Activated T-cell treated with anti-CD3 and anti-CD28 coated beads, Interleukin-2, amount 50 U/mL, for 48 hours (primary cell): ENCODE measurements around the gene TMX3.
A peak's percentile ranks its signal among the peaks of the same experiment; 100 is the strongest.

Source experiments
- DNase-seq, 2 experiments: peaks; one replicate each; pipeline ENCODE4 v3.0.0-alpha.2; 2020

The TMX3 gene, protein sequence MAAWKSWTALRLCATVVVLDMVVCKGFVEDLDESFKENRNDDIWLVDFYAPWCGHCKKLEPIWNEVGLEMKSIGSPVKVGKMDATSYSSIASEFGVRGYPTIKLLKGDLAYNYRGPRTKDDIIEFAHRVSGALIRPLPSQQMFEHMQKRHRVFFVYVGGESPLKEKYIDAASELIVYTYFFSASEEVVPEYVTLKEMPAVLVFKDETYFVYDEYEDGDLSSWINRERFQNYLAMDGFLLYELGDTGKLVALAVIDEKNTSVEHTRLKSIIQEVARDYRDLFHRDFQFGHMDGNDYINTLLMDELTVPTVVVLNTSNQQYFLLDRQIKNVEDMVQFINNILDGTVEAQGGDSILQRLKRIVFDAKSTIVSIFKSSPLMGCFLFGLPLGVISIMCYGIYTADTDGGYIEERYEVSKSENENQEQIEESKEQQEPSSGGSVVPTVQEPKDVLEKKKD

GRCh38 chr18:68714712-68715496, at the start of gene TMX3:
Gene TMX3, minus strand, starts transcription at chr18:68715108. Its CDS starts 127 bp downstream, at chr18:68714981.
- DNase-seq: peak; percentile 91 to 94

- DNase-seq: no peak
These were observed 49.1 kb upstream of the TMX3 start for GRCh38 chr18:68764016-68764415.

GRCh38 chr18:68763083-68763482, 48.2 kb upstream of the TMX3 start:
- DNase-seq: no peak

- DNase-seq: no peak
These were observed 44.4 kb upstream of the TMX3 start for GRCh38 chr18:68759308-68759707.

DNA sequence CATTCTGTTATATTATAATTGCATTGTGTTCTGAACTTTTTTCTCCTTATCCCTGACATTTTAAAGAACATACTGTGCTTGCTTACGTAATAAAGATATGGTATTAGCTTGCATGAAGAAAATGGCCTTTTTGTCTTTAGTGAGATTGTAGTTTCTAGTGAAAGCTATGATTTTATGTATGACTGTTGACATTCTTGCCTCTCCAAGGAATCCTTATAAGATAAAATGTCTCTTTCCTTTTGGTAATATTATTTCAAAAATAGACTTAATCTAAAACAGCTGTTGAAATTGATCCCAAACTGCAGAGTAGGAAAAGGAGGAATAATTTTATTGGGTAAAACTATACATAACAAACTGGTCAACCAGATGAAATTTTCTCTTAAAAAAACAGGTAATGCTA, 42.2 kb upstream of the TMX3 start:
- DNase-seq: no peak

- no peak for DNase-seq
These were observed 27.3 kb upstream of the TMX3 start for GRCh38 chr18:68742206-68742605.

GRCh38 chr18:68740966-68741365, 26.1 kb upstream of the TMX3 start:
- no peak for DNase-seq

DNA sequence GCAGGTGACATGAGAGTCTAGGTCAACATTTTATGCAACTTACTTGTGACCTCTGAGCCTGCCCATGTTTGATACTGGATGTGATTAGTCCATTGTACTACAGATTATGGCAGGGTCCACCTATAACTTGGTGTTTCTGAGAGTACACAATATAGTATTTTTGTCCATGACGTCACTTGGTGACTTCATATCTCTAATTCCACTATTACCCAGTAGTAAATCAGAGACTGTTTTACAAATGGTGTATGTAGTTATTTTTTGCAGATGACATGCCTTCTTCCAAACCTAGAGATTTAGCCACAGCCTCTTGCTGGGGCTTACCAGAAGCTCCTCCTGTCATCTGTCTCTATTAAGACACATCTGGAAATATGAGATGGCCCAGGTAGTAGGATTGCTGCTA, 24.6 kb upstream of the TMX3 start:
- no peak for DNase-seq

DNA sequence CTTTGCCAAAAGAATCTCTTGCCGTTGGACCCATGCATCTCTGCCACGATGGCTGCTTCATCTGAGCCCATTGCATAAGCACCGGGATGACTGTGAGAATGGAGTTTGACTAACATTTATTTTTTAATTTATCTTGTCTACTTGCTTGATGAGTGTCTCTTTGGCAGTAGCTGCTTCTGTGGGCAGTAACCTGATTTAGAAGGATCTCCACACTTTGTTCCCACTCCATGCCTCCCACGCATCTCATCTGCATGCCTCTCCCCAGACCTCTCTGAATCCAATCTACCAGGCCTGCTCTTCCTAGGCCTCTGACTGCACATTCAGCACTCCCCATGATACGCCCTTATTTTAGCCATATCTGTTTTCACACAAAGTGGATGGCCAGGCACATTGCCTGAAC, 23.7 kb upstream of the TMX3 start:
- DNase-seq: no peak

DNA sequence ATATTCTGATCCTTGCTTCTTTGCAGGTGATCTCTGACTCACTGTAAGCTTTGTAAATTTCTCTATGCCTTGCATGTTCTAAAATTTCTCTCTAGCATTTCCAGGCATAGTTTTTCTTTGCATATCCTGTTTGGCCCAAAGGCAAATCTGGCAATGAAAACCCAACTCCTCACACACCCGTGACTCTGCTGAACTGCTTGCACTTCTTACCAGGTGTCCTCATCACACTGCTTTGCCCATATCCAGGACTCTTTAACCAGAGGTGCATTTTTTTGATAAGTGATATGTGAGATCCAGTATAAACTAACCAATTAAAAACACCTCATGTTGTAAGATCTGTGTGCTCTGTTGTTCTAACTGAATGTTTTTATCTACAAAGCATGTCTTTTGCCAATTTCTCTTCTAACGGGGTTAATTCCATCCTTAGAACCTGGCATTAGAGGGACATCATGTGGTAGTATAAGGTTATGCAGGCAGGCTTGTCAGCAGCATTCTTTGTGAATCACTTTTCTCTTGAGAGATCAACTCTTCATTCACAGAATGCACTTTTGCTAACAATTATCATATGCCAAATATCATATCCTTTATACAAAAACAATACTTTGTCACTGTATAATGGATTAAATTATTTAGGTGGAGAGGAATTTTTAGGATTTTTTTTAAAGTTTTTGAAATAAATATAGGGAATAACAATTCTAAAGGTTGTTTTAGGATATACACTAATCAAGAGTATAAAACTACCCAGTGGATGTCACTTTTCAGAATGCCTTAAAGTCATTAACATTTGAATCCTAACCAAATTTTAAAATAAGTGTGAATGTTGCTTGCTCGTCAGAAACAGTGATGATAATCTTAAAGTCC, 20.8 kb upstream of the TMX3 start:
- no peak for DNase-seq

DNA sequence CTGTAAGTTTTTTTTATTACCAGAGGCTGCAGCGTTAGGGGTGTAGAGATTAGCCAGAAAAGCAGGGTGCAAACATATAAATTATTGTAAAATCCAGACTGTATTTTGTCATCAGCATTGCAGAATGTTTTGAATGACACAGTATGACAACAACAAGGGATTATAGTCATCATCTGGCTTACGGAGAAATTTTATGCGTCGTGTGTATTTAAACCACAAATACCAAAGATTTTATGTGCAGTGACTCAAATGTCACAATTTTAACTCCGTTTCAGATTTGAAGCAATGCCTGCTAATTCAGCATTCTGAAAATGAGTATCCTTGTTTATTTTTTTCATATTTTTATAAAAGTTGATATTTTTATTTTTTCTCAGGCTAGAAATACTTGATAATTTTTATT, 19.4 kb upstream of the TMX3 start:
- no peak for DNase-seq

DNA sequence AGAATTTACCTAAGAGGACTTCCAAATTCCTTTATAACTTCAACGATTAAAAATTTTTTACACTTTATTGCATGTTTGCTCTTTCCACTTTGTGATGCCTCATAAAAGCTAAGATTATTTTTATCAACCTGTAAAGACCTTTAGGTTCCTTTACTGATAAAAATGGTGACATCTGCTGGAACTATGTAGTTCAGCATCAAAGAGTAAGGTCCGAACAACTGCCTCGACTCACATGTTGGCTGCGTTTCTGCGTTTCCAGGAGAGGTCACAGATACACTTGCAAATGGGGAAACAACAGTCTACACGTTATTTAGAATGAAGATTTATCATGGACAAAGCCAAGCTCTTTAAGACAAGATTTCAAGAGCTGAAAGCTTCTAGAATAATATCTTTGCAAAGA, 18.8 kb upstream of the TMX3 start:
- no peak for DNase-seq

GRCh38 chr18:68728081-68728700, 13.3 kb upstream of the TMX3 start:
- no peak for DNase-seq

GRCh38 chr18:68727506-68727905, 12.6 kb upstream of the TMX3 start:
- no peak for DNase-seq

GRCh38 chr18:68725346-68725745, 10.4 kb upstream of the TMX3 start:
- no peak for DNase-seq

DNA sequence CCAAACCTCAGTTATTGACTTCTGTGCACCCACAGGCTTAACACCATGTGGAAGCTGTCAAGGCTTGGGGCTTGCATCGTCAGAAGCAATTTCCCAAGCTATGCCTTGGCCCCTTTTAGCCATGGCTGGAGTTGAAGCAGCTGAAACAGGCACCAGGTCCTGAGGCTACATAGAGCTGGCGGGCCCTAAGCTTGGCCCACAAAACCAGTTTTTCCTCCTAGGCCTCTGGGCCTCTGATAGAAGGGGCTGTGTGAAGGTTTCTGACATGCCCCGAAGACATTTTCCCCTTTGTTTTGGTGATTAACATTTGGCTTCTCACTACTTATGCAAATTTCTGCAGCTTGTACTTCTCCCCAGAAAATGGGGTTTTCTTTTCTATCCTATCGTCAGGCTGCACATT, 9.1 kb upstream of the TMX3 start:
- no peak for DNase-seq

- DNase-seq: no peak
These were observed 8.6 kb upstream of the TMX3 start for GRCh38 chr18:68723539-68723938.

- DNase-seq: no peak
These were observed 7.9 kb upstream of the TMX3 start for GRCh38 chr18:68722821-68723220.

GRCh38 chr18:68721681-68722583, 7.0 kb upstream of the TMX3 start:
- no peak for DNase-seq

- DNase-seq: no peak
These were observed 569 bp downstream of the TMX3 start for GRCh38 chr18:68714366-68714711.

DNA sequence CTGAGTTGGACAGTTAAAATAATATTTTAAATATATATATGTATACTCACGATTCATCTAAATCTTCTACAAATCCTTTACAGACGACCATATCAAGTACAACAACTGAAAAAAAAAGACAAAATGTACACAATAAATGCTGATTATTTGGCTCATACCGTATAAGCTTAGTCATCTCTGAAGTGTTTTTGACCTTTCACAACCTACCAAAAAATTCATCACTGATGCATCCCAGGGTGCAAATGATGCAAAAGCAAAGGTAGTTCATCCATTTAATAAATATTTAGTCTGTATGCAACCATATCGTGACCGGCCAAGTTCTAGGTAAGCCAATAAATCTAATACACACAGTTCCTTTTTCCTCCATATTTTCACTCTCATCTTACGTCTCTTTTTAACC, 1.1 kb downstream of the TMX3 start:
- DNase-seq: no peak

DNA sequence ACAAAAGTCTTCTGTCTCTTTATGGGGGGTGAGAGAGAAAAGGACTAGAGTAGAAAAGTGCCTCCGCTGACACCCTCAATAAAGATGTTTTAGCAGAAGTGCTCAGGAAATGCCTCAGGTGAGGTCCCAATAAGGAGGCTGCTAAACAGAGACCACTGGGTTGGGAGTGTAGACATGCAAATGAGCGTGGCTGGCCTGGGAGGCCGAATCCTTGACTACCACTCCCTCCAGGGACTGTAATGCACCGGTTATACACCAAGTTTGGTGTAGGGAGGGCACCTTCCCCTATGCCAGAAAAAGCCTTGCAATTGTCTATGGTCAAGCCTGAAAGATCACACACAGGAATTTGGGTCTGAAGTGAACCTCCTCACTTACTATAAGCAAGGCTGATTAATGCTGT, 1.8 kb downstream of the TMX3 start:
- no peak for DNase-seq
